PC-3 (cell line): ENCODE data around the gene CRIM1. TPM values are rescaled to one million over a fixed set of nuclear protein-coding genes. Genes with fewer than 3 reads are reported as not detected.
A peak's percentile ranks its signal among the peaks of the same experiment; 100 is the strongest.

Source experiments
- ATAC-seq: fragments of 200-7000 bp; cut with Tn5 transposase; 2 replicates; pipeline ENCODE4 v1.9.1; 2020; ENCODE audit warnings: mild to moderate bottlenecking, moderate library complexity
- BruUV-seq: library from RNA; stranded (reverse); fragments of 400-500 nt; replicated peaks from 2 replicates; lab custom pipeline; 2021; lab: Mats Ljungman, UMichigan
- CTCF ChIA-PET: fragments of 300-600 bp; sonication (Branson Sonifier 250); formaldehyde crosslinking; loops from one replicate; lab custom pipeline; 2022; ENCODE audit warnings: antibody characterized with exemption; lab: Charles Lee
- POLR2A ChIA-PET: fragments of 300-600 bp; sonication (Branson Sonifier 250); formaldehyde crosslinking; loops from one replicate; lab custom pipeline; 2022; ENCODE audit warnings: antibody characterized with exemption; ENCODE audit not compliant: unreplicated experiment; lab: Charles Lee
- DNase-seq: peaks from one replicate; pipeline ENCODE4 v3.0.0-alpha.2; 2015
- H2AFZ ChIP-seq: fragments of 300-600 bp; sonication (generic); 2 replicates; pipeline ENCODE4 v1.6.0; 2016; ENCODE audit warnings: antibody characterized with exemption, low read length
- H3F3A ChIP-seq: fragments of 300-600 bp; sonication (generic); one replicate; pipeline ENCODE4 v1.6.0; 2017; ENCODE audit warnings: antibody characterized with exemption, low read length, control low read depth, mild to moderate bottlenecking; ENCODE audit not compliant: unreplicated experiment
- H3K27ac ChIP-seq: fragments of 300-600 bp; sonication (generic); 2 replicates; pipeline ENCODE4 v1.5.1; 2016; ENCODE audit warnings: mild to moderate bottlenecking, low read length
- H3K27me3 ChIP-seq: fragments of 300-600 bp; sonication (generic); 2 replicates; pipeline ENCODE4 v1.6.1; 2016; ENCODE audit warnings: low read length, mixed read lengths
- H3K36me3 ChIP-seq: fragments of 300-600 bp; sonication (generic); 2 replicates; pipeline ENCODE4 v1.6.1; 2016; ENCODE audit warnings: low read depth, mixed run types, low read length, mixed read lengths
- H3K4me1 ChIP-seq: fragments of 300-600 bp; sonication (generic); 2 replicates; pipeline ENCODE4 v1.5.1; 2016; ENCODE audit warnings: low read length; ENCODE audit not compliant: insufficient read depth
- H3K4me2 ChIP-seq: fragments of 300-600 bp; sonication (generic); 2 replicates; pipeline ENCODE4 v1.6.0; 2016; ENCODE audit warnings: low read length
- H3K4me3 ChIP-seq: fragments of 300-600 bp; sonication (generic); 2 replicates; pipeline ENCODE4 v1.5.1; 2016; ENCODE audit warnings: mild to moderate bottlenecking, low read length, mixed read lengths
- H3K79me2 ChIP-seq: fragments of 300-600 bp; sonication (generic); 2 replicates; pipeline ENCODE4 v1.6.1; 2017; ENCODE audit warnings: low read length, mixed read lengths
- H3K9ac ChIP-seq: fragments of 300-600 bp; sonication (generic); 2 replicates; pipeline ENCODE4 v1.6.0; 2016; ENCODE audit warnings: mild to moderate bottlenecking, low read length
- H3K9me2 ChIP-seq: fragments of 300-600 bp; sonication (generic); replicated peaks from 2 replicates; pipeline ENCODE4 v1.6.1; 2016; ENCODE audit warnings: mixed run types, low read length, mixed read lengths
- H3K9me3 ChIP-seq: fragments of 300-600 bp; sonication (generic); 2 replicates; pipeline ENCODE4 v1.6.1; 2016; ENCODE audit warnings: low read length, mixed read lengths
- H4K20me1 ChIP-seq: fragments of 300-600 bp; sonication (generic); 2 replicates; pipeline ENCODE4 v1.6.1; 2016; ENCODE audit warnings: low read length, mixed read lengths
- CTCF ChIP-seq: fragments of 300-600 bp; sonication (generic); conservative IDR thresholded peaks from 2 replicates; pipeline ENCODE4 v1.5.1; 2017; ENCODE audit warnings: antibody characterized with exemption, low read depth, mild to moderate bottlenecking, low read length
- EZH2 ChIP-seq: fragments of 300-600 bp; sonication (generic); IDR thresholded peaks from one replicate; pipeline ENCODE4 v1.6.1; 2017; ENCODE audit warnings: antibody characterized with exemption, mild to moderate bottlenecking, low read length; ENCODE audit not compliant: unreplicated experiment
- EZH2phosphoT487 ChIP-seq: fragments of 300-600 bp; sonication (generic); IDR thresholded peaks from 2 replicates; pipeline ENCODE4 v1.6.1; 2018; ENCODE audit warnings: mild to moderate bottlenecking, antibody characterized with exemption, low read length, borderline replicate concordance
- intact Hi-C: fragments of 100-400 bp; cut with micrococcal nuclease; formaldehyde crosslinking; loops from 2 replicates; pipeline ENCODE4 v1.9.0; 2023
- total RNA-seq: library from RNA; depleted of rRNA; stranded (reverse); fragments of >200 nt; gene quantifications from 2 replicates; pipeline ENCODE4 v1.2.3, GENCODE V29; 2014

Gene CRIM1
- total RNA-seq, 1 experiment from 2014 or later, result 70.7 TPM

- no peak overlapping the region for H2AFZ ChIP-seq
- peak; percentile 77 for DNase-seq
- no peaks in the 10 kb centered on the region for H3K9me2 ChIP-seq
- H3K27ac ChIP-seq, result no peak overlapping the region
- H3K9ac ChIP-seq, result no peak overlapping the region
- no peak overlapping the region for H3K4me3 ChIP-seq
- TF ChIP-seq EZH2phosphoT487, result no peak
- peak; percentile 58 for TF ChIP-seq CTCF
- H3K4me1 ChIP-seq, result peaks cover 32% of the 10 kb centered on the region
- no peak for ATAC-seq
- peaks cover 23% of the 10 kb centered on the region for H3K79me2 ChIP-seq
- ChIA-PET CTCF (interaction anchor here (1.6 kb wide), 1 partner anchor 108 kb away, joined by 28 read pairs; no protein-coding TSS in a partner anchor), POLR2A (no interaction called here)
- H3K36me3 ChIP-seq, result no peaks in the 10 kb centered on the region
- H3F3A ChIP-seq, result no peaks in the 10 kb centered on the region
- no peaks in the 10 kb centered on the region for H3K9me3 ChIP-seq
- BruUV-seq, result no TSS peak
- intact Hi-C loops, result loop anchor here (1.0 to 2.0 kb wide), 3 partner anchors 108 to 313 kb away; no protein-coding TSS in a partner anchor
- H3K4me2 ChIP-seq, result no peak overlapping the region
- H3K27me3 ChIP-seq, result no peaks in the 10 kb centered on the region
- H4K20me1 ChIP-seq, result no peaks in the 10 kb centered on the region
Observed at GRCh38 chr2:36351736-36352349, 3.7 kb upstream of the CRIM1 start.

GRCh38 chr2:36352701-36353100, 2.9 kb upstream of the CRIM1 start:
- intact Hi-C loops, result loop anchor here (1.0 to 2.0 kb wide), 3 partner anchors 108 to 312 kb away; no protein-coding TSS in a partner anchor
- CTCF ChIA-PET, result interaction anchor here (0.6 to 1.6 kb wide), 16 partner anchors 14 to 433 kb away, joined by 3 to 28 read pairs (median 4); no protein-coding TSS in a partner anchor
- H3K4me2 ChIP-seq, result peak overlapping the region; percentile 61
- peaks cover 32% of the 10 kb centered on the region for H3K4me1 ChIP-seq
- no peaks in the 10 kb centered on the region for H3K36me3 ChIP-seq
- POLR2A ChIA-PET, result interaction anchor here (0.6 to 0.8 kb wide), 7 partner anchors 24 to 897 kb away, joined by 3 to 9 read pairs (median 4); no protein-coding TSS in a partner anchor
- H3K79me2 ChIP-seq, result peaks cover 32% of the 10 kb centered on the region
- no peaks in the 10 kb centered on the region for H3K9me2 ChIP-seq
- no peaks in the 10 kb centered on the region for H3K27me3 ChIP-seq
- ATAC-seq (peak; percentile 8; the same call in 1 of the 2 replicates), DNase-seq (peak; percentile 86)
- no TSS peak for BruUV-seq
- peak overlapping the region; percentile 63 for H3K27ac ChIP-seq
- H4K20me1 ChIP-seq, result no peaks in the 10 kb centered on the region
- no peaks in the 10 kb centered on the region for H3F3A ChIP-seq
- peak overlapping the region; percentile 32; the same call in 1 of the 2 replicates for H3K4me3 ChIP-seq
- peak overlapping the region; percentile 5; the same call in 1 of the 2 replicates for H3K9ac ChIP-seq
- H3K9me3 ChIP-seq, result no peaks in the 10 kb centered on the region
- H2AFZ ChIP-seq, result no peak overlapping the region
- TF ChIP-seq EZH2, result no peak
- TF ChIP-seq CTCF, result peak; percentile 30

GRCh38 chr2:36354811-36355150, 797 bp upstream of the CRIM1 start:
- DNase-seq (peak; percentile 21), ATAC-seq (0 out of 2 replicates have a peak, but pooled peaks have one; percentile 0)
- BruUV-seq, result TSS peak; percentile 55
- H3K27me3 ChIP-seq, result no peaks in the 10 kb centered on the region
- TF ChIP-seq CTCF (no peak), EZH2 (no peak), EZH2phosphoT487 (no peak)
- no peaks in the 10 kb centered on the region for H3K36me3 ChIP-seq
- peaks cover 44% of the 10 kb centered on the region for H3K4me1 ChIP-seq
- H2AFZ ChIP-seq, result peak overlapping the region; percentile 69
- ChIA-PET POLR2A (no interaction called here), CTCF (no interaction called here)
- H3K27ac ChIP-seq, result peak overlapping the region; percentile 26
- H4K20me1 ChIP-seq, result peaks cover 17% of the 10 kb centered on the region
- peaks cover 53% of the 10 kb centered on the region for H3K79me2 ChIP-seq
- peak overlapping the region; percentile 90 for H3K4me2 ChIP-seq
- H3K9ac ChIP-seq, result peak overlapping the region; percentile 86
- H3K9me3 ChIP-seq, result no peaks in the 10 kb centered on the region
- intact Hi-C loops, result loop anchor here (5.0 kb wide), 1 partner anchor 213 kb away; no protein-coding TSS in a partner anchor
- peak overlapping the region; percentile 91 for H3K4me3 ChIP-seq
- no peaks in the 10 kb centered on the region for H3K9me2 ChIP-seq
- no peaks in the 10 kb centered on the region for H3F3A ChIP-seq
